HG03039 (cell line): ENCODE results near the gene RGMA.
"Not testable (repeated sequence)": the region's sequence is repeated elsewhere in the genome, so short reads cannot be mapped to it uniquely, and the experiment has no call there.

ENCODE experiments used
- ATAC-seq: cut with Tn5 transposase; IDR thresholded peaks from one replicate; pipeline ENCODE4 v1.9.1; 2021; ENCODE audit warnings: mild to moderate bottlenecking, moderate library complexity; ENCODE audit not compliant: unreplicated experiment

RGMA gene

DNA sequence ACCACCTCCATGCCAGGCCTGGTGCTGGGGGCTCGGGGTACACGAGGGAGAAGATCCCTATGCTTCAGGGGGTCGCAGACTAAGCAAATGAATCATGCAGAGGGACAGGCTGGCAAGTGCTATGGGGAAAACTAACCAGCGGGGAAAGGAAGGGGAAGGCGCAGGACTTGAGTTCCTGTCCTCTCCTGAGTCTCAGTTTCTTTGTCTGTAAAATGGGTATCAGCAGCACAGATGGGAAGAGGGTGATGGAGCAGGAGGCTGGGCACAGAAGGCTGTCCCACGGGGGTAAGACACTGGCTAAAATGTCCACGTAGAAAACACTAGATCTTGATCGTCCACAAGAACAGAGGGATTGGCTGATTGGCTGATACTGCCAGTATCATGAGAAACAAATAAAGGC, 39.8 kb downstream of the RGMA start:
- no peak for ATAC-seq

- ATAC-seq: no peak
Measured at GRCh38 chr15:93048759-93049161, 40.3 kb downstream of the RGMA start.

DNA sequence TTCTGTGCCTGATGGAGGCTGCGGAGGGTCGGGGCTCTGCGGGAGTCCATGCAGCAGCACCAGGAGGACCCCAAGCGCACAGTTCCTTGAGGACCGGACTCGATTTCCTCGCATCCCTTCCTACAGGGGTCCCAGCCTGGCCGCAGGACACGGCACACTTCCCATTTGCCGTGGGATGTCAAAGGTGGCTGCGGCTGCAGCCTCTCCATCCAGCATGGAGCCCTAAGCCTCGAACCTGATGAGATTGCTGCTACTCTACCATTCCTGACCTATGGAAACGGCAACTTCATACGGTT, 40.6 kb downstream of the RGMA start:
- no peak for ATAC-seq

DNA sequence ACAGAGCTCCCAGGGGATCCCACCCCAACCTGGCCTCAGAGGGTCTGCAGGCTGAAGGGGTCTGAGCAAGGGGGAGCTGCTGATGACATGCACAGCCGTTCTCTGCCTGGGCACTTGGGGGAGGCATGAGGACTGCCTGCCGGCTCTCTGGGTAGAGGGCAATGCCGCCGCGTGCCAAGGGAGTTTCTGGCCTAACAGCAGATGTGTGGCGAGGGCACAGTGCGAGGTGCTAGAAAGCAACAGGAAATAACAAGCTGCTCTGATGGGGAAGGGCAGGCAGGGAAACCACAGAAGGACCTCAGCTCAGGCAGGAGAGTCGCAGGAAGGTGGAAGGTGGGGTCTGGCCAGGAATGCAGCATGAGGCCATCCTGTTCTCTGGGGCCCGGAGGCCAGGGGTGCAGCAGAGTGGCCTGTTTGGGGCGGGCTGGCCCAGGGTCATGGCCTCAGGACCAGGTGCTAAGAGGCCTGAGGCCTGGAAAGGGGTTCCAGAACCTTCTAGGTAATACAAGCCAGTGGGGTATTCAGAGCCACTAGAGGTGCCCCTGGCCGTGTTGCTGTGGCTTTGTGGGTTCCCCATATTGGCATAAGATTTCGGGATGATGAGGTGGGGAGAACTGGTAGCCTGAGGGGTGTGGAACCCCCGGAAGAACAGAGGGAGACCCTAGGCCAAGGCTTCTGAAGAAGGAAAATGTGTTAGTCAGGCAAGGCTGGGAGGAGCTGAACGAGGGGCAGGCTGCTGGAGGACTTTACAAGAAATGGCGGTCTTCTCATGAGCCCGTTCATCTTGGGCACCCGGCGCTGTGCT, 41.2 kb downstream of the RGMA start:
- no peak for ATAC-seq

DNA sequence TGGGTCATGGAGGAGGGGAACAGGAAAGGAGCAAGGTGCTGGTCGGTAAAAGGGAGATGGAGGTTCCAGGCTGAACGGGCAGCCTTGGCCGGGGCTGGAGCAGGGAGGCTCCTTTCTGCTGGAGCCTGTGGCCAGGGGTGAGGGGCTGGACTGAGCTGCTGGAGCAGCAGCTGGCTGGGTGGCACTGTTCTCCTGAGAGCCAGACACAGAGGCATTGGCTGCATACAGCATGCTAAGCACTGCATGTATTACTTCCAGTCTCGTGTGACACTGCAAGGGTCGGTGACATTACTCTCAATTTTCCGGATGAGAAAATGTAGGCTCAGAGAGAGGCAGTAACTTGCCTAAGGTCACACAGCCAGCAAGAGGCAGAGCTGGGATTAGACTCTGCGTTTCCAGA, 42.3 kb downstream of the RGMA start:
- no peak for ATAC-seq

DNA sequence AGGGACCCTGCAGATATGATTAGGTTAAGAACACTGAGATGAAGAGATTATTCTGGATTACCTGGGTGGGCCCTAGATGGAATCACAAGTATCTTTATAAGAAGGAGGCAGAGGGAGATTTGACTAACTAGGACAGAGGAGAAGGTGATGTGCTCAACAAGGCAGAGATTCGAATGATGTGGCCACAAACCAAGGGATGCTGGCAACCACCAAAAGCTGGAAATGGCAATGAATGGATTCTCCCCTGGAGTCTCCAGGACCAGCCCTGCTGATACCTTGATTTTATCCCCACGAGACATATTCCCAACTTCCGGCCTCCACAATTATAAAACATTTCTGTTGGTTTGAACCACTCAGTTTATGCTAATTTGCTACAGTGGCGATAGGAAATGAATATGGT, 42.9 kb downstream of the RGMA start:
- no peak for ATAC-seq

- ATAC-seq: no peak
Measured at GRCh38 chr15:93045191-93045785, 43.7 kb downstream of the RGMA start.

DNA sequence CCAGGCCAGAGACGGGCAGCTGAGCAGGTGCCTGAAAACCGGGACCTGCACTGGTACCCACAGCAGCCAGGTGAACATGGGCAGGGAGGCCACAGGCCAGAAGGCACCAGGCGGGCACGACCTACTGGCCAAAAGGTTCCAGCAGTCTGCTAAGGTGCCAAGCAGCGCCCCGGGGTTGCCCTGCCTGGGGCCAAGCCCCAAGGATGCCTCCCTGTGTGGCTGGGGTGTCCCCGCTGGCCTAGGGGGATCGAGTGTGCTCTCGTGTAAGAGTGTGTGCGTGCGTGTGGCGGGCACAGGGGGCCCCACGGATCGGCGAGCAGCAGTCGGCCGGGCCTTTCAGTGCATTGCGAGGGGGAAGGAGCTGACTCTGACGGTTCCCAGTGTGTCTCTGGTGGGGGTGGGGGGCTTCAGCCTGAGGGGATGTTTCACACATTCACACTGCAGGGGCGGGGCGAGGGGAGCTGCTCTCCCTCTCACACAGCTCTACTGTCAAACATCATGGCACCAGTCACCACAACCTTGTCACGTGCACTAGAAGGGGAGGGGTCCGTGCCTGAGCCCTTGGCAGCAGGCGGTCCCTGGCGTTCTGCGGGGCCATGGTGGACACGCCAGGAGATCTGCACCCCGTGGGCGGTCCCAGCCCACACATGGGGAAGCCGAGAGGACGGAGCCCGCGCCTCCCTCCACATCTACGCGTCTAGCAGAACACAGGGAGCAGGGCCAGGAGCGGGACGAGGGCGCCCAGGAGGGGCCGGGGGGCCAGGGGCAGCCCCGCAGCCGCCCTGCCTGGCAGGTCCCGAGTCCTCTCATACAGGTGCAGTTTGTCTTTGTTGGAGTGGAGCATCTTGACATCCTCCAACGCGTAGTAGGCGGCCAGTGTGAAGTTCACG, 44.5 kb downstream of the RGMA start:
- ATAC-seq: no peak

DNA sequence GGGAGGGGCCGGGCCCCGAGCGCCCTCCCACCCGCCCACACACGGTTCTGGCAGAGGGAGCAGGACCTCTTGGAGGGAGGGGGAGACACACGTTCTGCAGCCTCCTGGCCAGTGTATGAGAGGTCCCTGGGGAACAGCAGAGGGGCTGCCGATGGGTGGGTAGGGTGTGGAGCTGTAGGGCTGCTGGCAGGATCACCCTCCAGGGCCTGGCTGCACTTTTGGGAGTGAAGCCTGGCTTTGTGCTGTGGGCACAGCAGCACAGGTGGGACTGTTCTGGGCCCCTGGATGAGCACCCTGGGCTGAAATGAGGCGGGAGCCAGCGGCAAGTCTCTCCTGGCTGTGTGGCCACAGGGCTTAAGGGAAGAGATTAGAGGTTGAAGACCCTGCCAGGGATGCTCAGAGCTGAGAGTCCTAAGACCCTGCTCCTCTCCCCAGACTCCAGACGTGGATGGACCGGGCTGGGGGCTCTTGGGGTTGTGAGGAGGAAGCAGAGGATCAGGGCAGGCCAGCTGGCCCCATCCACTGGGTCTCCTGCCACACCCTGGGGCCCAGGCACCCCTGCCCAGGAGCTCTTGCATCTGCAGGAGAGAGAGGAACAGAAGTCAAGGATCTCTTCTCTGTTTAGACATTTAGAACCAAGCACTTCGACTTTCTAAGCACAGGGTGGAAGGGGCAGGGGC, 45.2 kb downstream of the RGMA start:
- ATAC-seq: no peak

DNA sequence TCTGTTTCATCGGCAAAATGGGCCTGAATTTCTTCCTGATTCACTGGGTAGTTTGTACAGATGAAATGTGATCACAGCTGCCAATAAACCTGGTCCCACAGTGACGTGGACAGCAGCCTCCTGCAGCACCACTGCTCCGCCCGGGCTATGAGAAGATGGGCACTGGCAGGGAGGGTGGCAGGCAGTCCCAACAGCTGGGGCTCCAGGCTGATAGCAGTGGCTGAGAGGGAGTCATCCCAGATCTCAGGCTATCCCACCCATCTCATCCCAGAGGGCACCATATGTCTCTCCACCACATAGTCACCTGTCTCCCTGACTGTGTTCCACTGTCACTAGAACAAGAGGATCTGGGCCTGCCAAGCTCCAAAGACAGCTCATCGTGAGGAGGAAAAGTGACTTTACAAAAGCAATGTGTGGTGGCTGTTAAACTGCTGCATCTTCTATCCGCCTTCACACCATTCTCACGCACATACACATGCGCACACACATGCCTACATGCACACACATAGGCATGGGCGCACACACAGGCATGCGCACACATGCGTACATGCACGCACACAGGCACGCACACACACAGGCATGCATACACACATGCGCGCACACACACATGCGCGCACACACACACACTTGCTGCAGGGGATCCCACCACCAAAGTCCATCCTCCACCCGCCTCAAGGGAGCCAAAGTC, 46.2 kb downstream of the RGMA start:
- ATAC-seq: no peak

GRCh38 chr15:93042211-93042610, 46.8 kb downstream of the RGMA start:
- no peak for ATAC-seq

- no peak for ATAC-seq
Measured at GRCh38 chr15:93041159-93041547, 47.9 kb downstream of the RGMA start.

DNA sequence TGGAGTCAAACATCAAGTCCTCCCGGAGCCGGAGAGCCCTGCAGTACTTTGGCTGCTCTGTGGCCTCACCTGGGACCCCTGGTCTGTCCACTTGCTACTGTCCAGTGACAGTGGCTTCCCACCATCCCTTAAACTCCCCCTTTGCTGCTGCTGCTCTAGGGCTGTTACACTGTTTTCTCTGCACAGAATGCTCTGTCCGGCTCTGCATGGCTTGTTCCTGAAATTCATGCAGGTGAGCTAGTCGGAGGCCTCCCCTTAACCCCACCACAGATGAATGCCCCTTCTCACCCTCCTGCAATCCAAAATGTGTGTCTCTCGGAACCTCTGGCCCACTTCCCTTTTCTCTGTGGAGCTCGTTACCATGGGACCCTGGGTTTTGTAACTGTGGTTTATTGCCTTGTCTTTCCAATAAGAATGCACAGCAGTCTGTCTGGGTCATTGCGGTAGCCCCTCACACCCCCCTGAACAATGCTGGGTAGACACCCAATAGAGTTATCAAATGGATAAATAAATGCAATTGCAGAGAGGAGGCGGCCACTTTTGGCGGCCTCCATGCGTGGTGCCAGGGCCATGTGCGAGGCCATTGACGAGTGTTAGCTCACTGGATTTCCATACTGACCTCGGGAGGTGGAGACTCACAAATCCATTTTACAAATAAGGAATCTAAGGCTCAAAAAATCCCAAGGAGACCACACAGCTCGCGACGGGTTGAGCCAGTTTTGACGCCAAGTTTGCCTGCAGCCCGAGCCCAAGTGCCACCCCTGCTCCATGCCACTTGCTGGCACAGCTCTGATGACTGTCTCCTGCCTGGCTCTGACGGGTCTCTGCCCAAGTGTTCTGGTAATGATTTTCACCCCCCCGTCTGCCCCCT, 48.5 kb downstream of the RGMA start:
- ATAC-seq: no peak

DNA sequence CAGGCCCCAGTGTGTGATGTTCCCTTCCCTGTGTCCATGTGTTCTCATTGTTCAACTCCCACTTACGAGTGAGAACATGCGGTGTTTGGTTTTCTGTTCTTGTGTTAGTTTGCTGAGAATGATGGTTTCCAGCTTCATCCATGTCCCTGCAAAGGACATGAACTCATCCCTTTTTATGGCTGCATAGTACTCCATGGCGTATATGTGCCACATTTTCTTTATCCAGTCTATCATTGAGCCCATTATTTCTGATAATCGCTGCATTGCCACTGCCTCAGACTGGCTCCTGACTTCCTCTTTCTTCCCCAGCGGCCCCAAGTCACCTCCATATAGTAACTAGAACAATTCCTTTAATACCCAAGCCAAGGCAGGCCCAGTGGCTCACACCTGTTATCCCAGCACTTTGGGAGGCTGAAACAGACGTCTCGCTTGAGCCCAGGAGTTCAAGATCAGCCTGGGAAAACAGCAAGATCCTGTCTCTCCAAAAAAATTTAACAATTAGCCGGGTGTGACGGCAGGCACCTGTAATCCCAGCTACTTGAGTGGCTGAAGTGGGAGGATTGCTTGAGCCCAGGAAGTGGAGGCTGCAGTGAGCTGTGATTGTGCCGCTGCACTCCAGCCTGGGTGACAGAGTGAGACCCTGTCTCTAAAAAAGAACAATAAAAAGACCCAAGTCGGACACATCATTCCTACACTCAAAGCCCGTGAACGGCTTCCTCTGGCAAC, 49.3 kb downstream of the RGMA start:
- ATAC-seq: not testable (repeated sequence)

- ATAC-seq: no peak
Measured at GRCh38 chr15:93037820-93038705, 50.9 kb downstream of the RGMA start.

DNA sequence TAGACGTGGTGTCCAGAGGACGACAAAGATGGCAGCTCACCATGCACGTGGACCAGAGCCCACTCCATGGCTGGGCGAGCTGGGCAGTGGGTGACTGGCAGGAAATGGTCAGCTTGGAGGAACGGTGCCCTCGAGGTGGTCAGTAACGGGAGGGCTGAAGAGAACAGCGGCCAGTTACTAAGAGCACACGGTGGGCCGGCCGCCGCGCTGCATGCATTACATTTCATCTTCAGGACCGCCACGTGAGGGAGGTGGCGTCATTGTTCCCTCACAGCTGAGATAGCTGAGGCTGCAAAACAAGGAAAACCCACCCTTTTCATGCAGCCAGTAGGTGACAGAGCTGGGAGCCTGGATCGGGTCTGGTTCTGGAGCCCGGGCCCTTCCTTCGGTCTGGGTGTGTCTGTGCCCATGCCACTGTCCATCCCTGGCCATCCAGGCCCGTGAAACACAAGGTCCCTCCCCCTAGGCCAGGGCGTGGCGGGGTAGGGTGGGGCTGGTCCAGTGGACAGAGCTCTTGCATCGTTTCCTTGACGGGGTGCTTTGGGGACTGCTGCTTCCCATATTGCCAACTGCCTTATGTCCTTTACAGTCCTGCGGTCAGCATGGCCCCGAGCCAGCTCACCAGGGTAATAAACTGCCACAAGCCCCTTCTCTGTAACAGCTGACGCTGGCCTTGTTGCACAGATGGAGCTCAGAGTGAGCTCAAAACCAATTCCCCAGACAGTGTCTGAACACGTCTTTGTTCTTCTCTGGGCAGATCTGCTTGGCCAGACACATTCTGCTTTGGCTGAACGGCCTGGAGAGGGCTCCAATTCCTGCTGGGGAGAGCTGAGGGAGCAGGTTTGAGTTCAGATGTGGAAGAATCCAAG, 51.8 kb downstream of the RGMA start:
- ATAC-seq: no peak
